ENCODE measurements around the gene DENND6B. TPM values are rescaled to one million over a fixed set of nuclear protein-coding genes. Genes with fewer than 3 reads are reported as not detected.

DENND6B gene
- total and polyA plus RNA-seq, 2 of the 13 experiments (the other 11 are each of a cell fraction or from before 2014, with no cell fraction given) = 0.95 to 3.8 TPM

DNA sequence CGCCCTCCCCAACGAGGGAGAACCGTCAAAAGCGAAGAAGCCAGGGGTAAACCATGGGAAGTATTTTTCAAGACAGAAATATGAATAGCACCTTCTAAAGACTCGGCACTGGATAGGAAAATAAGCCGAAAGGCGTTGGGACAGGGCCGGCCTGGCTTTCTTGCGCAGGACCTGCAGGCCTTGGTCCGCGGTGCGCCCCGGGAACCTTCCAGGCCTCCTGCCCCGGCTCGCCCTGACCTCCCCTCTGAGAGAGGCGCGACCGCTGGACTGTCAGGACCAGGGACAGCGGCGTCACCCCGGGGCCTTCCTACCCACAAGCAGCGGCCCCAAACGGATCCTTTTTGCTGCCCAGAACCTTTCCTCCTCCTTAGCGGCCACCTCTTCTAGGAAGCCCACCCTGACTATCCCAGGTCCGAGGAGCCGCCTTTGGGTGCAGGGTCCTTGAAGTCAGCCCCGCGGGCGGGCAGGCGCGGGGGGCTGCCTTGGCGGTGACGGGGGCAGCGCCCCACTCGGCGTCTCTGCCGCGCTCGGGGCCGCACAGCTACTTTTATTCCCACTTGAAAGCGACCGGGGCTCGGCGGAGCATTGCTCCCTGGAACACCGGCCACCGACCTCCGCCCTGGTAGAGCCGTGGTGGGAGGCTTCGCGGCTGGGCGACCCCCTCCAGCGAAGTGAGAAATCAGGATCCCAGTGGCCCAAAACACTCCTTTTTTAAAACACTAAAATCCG is 56.0 kb downstream of the DENND6B start (continued):
- TF ChIP-seq TRAFD1 (CRISPR knock-in tag; IDR thresholded peaks at IDR 0.05; ENCODE audit: borderline replicate concordance) (no peak), KLF15 (CRISPR knock-in tag; IDR thresholded peaks at IDR 0.05; ENCODE audit: borderline replicate concordance) (peak; percentile 19; the same call in 1 of the 2 replicates), HNF1B (CRISPR knock-in tag; IDR thresholded peaks at IDR 0.05) (peak; percentile 44; the same call in 1 of the 2 replicates), ISX (CRISPR knock-in tag; conservative IDR thresholded peaks at IDR 0.05) (0 out of 2 replicates have a peak, but pooled peaks have one; percentile 70), ZNF839 (CRISPR knock-in tag; IDR thresholded peaks at IDR 0.05; ENCODE audit: borderline replicate concordance) (peak; percentile 69; the same call in 1 of the 2 replicates), JUNB (CRISPR knock-in tag; IDR thresholded peaks at IDR 0.05; ENCODE audit: borderline replicate concordance) (peak; percentile 43; the same call in 1 of the 2 replicates), MAZ (IDR thresholded peaks at IDR 0.05; ENCODE audit: borderline replicate concordance, low read depth, low read length) (no peak), MAZ (CRISPR knock-in tag; IDR thresholded peaks at IDR 0.05; ENCODE audit: low read depth) (no peak; the same call in none of the 2 replicates), ZNF484 (CRISPR knock-in tag; IDR thresholded peaks at IDR 0.05; ENCODE audit: borderline replicate concordance, low read depth) (peak; percentile 58; the same call in 1 of the 2 replicates), TBX3 (IDR thresholded peaks at IDR 0.05; ENCODE audit: borderline replicate concordance) (no peak), FOXK2 (IDR thresholded peaks at IDR 0.05) (no peak), HHEX (CRISPR knock-in tag; IDR thresholded peaks at IDR 0.05) (no peak), NFKBIZ (CRISPR knock-in tag; IDR thresholded peaks at IDR 0.05) (peak; percentile 87)
- TF ChIP-seq, protein P1, sequence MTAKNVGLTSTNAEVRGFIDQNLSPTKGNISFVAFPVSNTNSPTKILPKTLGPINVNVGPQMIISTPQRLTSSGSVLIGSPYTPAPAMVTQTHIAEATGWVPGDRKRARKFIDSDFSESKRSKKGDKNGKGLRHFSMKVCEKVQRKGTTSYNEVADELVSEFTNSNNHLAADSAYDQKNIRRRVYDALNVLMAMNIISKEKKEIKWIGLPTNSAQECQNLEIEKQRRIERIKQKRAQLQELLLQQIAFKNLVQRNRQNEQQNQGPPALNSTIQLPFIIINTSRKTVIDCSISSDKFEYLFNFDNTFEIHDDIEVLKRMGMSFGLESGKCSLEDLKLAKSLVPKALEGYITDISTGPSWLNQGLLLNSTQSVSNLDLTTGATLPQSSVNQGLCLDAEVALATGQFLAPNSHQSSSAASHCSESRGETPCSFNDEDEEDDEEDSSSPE (CRISPR knock-in tag; IDR thresholded peaks at IDR 0.05) = 0 out of 2 replicates have a peak, but pooled peaks have one; percentile 32
- TF ChIP-seq, protein P2, sequence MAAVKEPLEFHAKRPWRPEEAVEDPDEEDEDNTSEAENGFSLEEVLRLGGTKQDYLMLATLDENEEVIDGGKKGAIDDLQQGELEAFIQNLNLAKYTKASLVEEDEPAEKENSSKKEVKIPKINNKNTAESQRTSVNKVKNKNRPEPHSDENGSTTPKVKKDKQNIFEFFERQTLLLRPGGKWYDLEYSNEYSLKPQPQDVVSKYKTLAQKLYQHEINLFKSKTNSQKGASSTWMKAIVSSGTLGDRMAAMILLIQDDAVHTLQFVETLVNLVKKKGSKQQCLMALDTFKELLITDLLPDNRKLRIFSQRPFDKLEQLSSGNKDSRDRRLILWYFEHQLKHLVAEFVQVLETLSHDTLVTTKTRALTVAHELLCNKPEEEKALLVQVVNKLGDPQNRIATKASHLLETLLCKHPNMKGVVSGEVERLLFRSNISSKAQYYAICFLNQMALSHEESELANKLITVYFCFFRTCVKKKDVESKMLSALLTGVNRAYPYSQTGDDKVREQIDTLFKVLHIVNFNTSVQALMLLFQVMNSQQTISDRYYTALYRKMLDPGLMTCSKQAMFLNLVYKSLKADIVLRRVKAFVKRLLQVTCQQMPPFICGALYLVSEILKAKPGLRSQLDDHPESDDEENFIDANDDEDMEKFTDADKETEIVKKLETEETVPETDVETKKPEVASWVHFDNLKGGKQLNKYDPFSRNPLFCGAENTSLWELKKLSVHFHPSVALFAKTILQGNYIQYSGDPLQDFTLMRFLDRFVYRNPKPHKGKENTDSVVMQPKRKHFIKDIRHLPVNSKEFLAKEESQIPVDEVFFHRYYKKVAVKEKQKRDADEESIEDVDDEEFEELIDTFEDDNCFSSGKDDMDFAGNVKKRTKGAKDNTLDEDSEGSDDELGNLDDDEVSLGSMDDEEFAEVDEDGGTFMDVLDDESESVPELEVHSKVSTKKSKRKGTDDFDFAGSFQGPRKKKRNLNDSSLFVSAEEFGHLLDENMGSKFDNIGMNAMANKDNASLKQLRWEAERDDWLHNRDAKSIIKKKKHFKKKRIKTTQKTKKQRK (IDR thresholded peaks at IDR 0.05; ENCODE audit: low read length) = no peak
- TF ChIP-seq, protein P3, sequence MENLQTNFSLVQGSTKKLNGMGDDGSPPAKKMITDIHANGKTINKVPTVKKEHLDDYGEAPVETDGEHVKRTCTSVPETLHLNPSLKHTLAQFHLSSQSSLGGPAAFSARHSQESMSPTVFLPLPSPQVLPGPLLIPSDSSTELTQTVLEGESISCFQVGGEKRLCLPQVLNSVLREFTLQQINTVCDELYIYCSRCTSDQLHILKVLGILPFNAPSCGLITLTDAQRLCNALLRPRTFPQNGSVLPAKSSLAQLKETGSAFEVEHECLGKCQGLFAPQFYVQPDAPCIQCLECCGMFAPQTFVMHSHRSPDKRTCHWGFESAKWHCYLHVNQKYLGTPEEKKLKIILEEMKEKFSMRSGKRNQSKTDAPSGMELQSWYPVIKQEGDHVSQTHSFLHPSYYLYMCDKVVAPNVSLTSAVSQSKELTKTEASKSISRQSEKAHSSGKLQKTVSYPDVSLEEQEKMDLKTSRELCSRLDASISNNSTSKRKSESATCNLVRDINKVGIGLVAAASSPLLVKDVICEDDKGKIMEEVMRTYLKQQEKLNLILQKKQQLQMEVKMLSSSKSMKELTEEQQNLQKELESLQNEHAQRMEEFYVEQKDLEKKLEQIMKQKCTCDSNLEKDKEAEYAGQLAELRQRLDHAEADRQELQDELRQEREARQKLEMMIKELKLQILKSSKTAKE (CRISPR knock-in tag; IDR thresholded peaks at IDR 0.05; ENCODE audit: borderline replicate concordance) = no peak
- TF ChIP-seq, protein P4, sequence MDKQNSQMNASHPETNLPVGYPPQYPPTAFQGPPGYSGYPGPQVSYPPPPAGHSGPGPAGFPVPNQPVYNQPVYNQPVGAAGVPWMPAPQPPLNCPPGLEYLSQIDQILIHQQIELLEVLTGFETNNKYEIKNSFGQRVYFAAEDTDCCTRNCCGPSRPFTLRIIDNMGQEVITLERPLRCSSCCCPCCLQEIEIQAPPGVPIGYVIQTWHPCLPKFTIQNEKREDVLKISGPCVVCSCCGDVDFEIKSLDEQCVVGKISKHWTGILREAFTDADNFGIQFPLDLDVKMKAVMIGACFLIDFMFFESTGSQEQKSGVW (CRISPR knock-in tag; IDR thresholded peaks at IDR 0.05; ENCODE audit: borderline replicate concordance) = 0 out of 2 replicates have a peak, but pooled peaks have one; percentile 53

Measured in HepG2 (cell line).